SK-N-SH treated with all-trans-retinoic acid at 6 μM for 48 hours (cell line): ENCODE measurements around the gene ENDOV.

Source experiments
- ESRRG ChIP-seq: fragments of 250-450 bp; sonication (Bioruptor Pico); IDR thresholded peaks from 2 replicates; pipeline ENCODE4 v1.6.1; 2021; ENCODE audit warnings: mild to moderate bottlenecking
- TOX ChIP-seq: fragments of 250-450 bp; sonication (Bioruptor Pico); IDR thresholded peaks from 2 replicates; pipeline ENCODE4 v1.8.0; 2021; ENCODE audit warnings: mild to moderate bottlenecking, moderate library complexity, borderline replicate concordance

DNA sequence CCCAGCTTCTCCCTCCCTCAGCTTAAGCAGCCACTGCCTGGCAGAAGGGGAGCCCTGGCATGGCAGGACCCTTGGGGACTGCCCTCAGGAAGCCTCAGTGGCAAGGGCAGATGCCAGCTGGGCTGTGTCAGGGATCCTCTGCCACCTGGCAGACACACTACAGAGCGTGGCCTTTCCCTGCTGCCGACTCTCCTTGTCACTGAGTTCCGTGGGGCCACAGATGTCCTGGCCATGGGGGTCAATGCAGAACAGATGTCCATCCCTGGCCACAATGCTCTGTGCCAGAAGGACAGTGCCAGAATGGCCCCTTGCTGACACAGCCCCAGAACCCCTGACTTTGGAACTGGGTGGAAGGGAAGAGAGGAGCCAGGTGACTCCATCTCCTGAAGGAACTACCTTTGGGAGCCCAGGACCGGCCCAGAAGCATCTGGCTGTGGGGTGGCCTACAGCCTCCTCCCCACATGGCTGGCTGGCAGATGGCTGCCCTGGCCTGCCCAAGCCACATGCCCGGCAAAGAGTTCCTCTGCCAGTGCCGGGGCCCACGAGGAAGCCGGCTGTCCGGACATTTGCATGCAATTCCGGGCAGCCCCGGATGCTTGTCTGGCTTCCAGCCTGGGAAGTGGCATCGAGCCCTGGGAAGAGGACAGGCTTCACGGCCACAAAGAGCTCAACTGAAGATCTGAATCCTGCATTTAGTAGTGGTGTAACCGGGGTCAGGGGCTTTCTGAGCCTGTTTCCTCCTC is 37.4 kb downstream of the ENDOV start:
- TF ChIP-seq TOX (CRISPR knock-in tag) (no peak), ESRRG (no peak)
